Keratinocyte (primary cell): ENCODE results near the gene SPATA31C1. TPM values are rescaled to one million over a fixed set of nuclear protein-coding genes. Genes with fewer than 3 reads are reported as not detected.

Source experiments
- DNase-seq: peaks from one replicate; pipeline ENCODE4 v3.0.0-alpha.2; 2011; ENCODE audit warnings: low read depth, missing footprints, low spot score
- FAIRE-seq: peaks from 2 replicates; lab custom pipeline; 2011; peaks lifted over from hg19 to GRCh38; lab: Jason Lieb, UNC
- H2AFZ ChIP-seq: 2 replicates; pipeline ENCODE4 v1.6.0; 2012; ENCODE audit warnings: low read length, control low read depth, inconsistent platforms; ENCODE audit not compliant: control insufficient read depth
- H3K27ac ChIP-seq: 2 replicates; pipeline ENCODE4 v1.5.1; 2011; ENCODE audit warnings: low read length; ENCODE audit not compliant: control insufficient read depth, insufficient read depth
- H3K27me3 ChIP-seq: 3 replicates; pipeline ENCODE4 v1.6.0; 2011; ENCODE audit warnings: low read length; ENCODE audit not compliant: control insufficient read depth, insufficient read depth; ENCODE audit errors: extremely low read depth
- H3K36me3 ChIP-seq, 2 experiments: 2 replicates in 1 of 2; 3 replicates in 1 of 2; pipeline ENCODE4 v1.5.1; 2011; ENCODE audit warnings: low read length in 2 of 2, mild to moderate bottlenecking in 1 of 2; ENCODE audit not compliant: control insufficient read depth in 2 of 2, insufficient read depth in 2 of 2; ENCODE audit errors: extremely low read depth in 1 of 2
- H3K4me1 ChIP-seq: 3 replicates; pipeline ENCODE4 v1.5.1; 2011; ENCODE audit warnings: low read length; ENCODE audit not compliant: control insufficient read depth, insufficient read depth; ENCODE audit errors: extremely low read depth
- H3K4me2 ChIP-seq: 3 replicates; pipeline ENCODE4 v1.6.0; 2011; ENCODE audit warnings: low read depth, low read length; ENCODE audit not compliant: control insufficient read depth, insufficient read depth; ENCODE audit errors: extremely low read depth
- H3K4me3 ChIP-seq, 3 experiments: fragments of 200-600 bp in 1 of 3; sonication (generic) in 1 of 3; 2 replicates in 2 of 3; 3 replicates in 1 of 3; pipeline ENCODE4 v1.5.1; 2011 to 2016; ENCODE audit warnings: low read length in 3 of 3, mild to moderate bottlenecking in 3 of 3, control low read depth in 2 of 3, inconsistent platforms in 1 of 3, low read depth in 1 of 3, mixed read lengths in 1 of 3, mixed run types in 1 of 3, moderate library complexity in 1 of 3; ENCODE audit not compliant: control insufficient read depth in 2 of 3, insufficient read depth in 2 of 3; ENCODE audit errors: extremely low read depth in 1 of 3
- H3K79me2 ChIP-seq: 2 replicates; pipeline ENCODE4 v1.6.0; 2012; ENCODE audit warnings: low read length; ENCODE audit not compliant: control insufficient read depth, insufficient read depth
- H3K9ac ChIP-seq: 3 replicates; pipeline ENCODE4 v1.6.0; 2011; ENCODE audit warnings: low read length; ENCODE audit not compliant: control insufficient read depth, insufficient read depth; ENCODE audit errors: extremely low read depth
- H3K9me1 ChIP-seq: 3 replicates; pipeline ENCODE4 v1.6.0; 2011; ENCODE audit warnings: low read length; ENCODE audit not compliant: control insufficient read depth, insufficient read depth; ENCODE audit errors: extremely low read depth
- H3K9me3 ChIP-seq: 2 replicates; pipeline ENCODE4 v1.5.1; 2012; ENCODE audit warnings: low read depth, low read length; ENCODE audit not compliant: control insufficient read depth
- H4K20me1 ChIP-seq: 3 replicates; pipeline ENCODE4 v1.6.0; 2011; ENCODE audit warnings: low read length; ENCODE audit not compliant: control insufficient read depth, insufficient read depth; ENCODE audit errors: extremely low read depth
- CTCF ChIP-seq, 3 experiments: IDR thresholded peaks in 1 of 3; conservative IDR thresholded peaks in 1 of 3; optimal IDR thresholded peaks in 1 of 3; 2 replicates in 2 of 3; 3 replicates in 1 of 3; pipeline versions ENCODE3 to v1.5.1; 2011; ENCODE audit warnings: low read length in 3 of 3, mild to moderate bottlenecking in 3 of 3, moderate library complexity in 2 of 3, control low read depth in 1 of 3, inconsistent platforms in 1 of 3; ENCODE audit not compliant: insufficient read depth in 2 of 3; ENCODE audit errors: extremely low read depth in 1 of 3
- EZH2 ChIP-seq: IDR thresholded peaks from one replicate; pipeline ENCODE4 v1.6.1; 2012; ENCODE audit warnings: inconsistent platforms, mild to moderate bottlenecking, low read length, moderate library complexity
- dilution Hi-C: fragments of 300-500 bp; cut with MboI; formaldehyde crosslinking; loops from one replicate; pipeline ENCODE4 v1.7.0; 2020; ENCODE audit warnings: low sequenced_read_pairs; ENCODE audit not compliant: extremely low pct_ligation_motif_present
- polyA plus RNA-seq, 5 experiments: library from polyadenylated mRNA; depleted of rRNA in 3 of 5; stranded (reverse) in 3 of 5; stranded (forward) in 1 of 5; unstranded in 1 of 5; fragments of >200 nt; gene quantifications; 1 replicate in 1 of 5; 2 replicates in 3 of 5; 3 replicates in 1 of 5; pipeline versions ENCODE4 v1.2.1 to v1.2.3, GENCODE V29; 2011 to 2012; ENCODE audit warnings: missing spikeins in 2 of 5, low read depth in 1 of 5, low replicate concordance in 1 of 5

The SPATA31C1 gene
- polyA plus RNA-seq, 1 donor (not counting 4 experiments of a cell fraction or from before 2014, with no cell fraction given) = not detected

- Histone ChIP-seq H4K20me1 (no peaks in the 10 kb centered on the region), H2AFZ (no peak overlapping the region), H3K4me3 (no peak overlapping the region), H3K4me1 (no peaks in the 10 kb centered on the region), H3K9me3 (no peaks in the 10 kb centered on the region), H3K79me2 (no peaks in the 10 kb centered on the region), H3K27ac (no peak overlapping the region), H3K36me3 (no peaks in the 10 kb centered on the region), H3K4me2 (no peak overlapping the region), H3K27me3 (no peaks in the 10 kb centered on the region), H3K9me1 (no peaks in the 10 kb centered on the region), H3K9ac (no peak overlapping the region)
- TF ChIP-seq CTCF (optimal IDR thresholded peaks at IDR 0.05 in 1 of 3, IDR thresholded peaks at IDR 0.05 in 1 of 3, conservative IDR thresholded peaks at IDR 0.05 in 1 of 3; ENCODE audit: extremely low read depth in 1 of 3, insufficient read depth in 2 of 3, low read length in 3 of 3) (no peak), EZH2 (no peak)
- dilution Hi-C loops = no loop called here
- FAIRE-seq (no peak), DNase-seq (no peak)
Observed at GRCh38 chr9:87887661-87888480, 29.9 kb upstream of the SPATA31C1 start.

- Histone ChIP-seq H3K9me3 (no peaks in the 10 kb centered on the region), H3K9me1 (no peaks in the 10 kb centered on the region), H3K4me1 (no peaks in the 10 kb centered on the region), H3K4me3 (no peak overlapping the region), H3K9ac (no peak overlapping the region), H4K20me1 (no peaks in the 10 kb centered on the region), H3K36me3 (no peaks in the 10 kb centered on the region), H3K79me2 (no peaks in the 10 kb centered on the region), H3K4me2 (no peak overlapping the region), H3K27me3 (no peaks in the 10 kb centered on the region), H2AFZ (no peak overlapping the region), H3K27ac (no peak overlapping the region)
- dilution Hi-C loops = no loop called here
- FAIRE-seq (no peak), DNase-seq (no peak)
- TF ChIP-seq EZH2 (no peak), CTCF (optimal IDR thresholded peaks at IDR 0.05 in 1 of 3, IDR thresholded peaks at IDR 0.05 in 1 of 3, conservative IDR thresholded peaks at IDR 0.05 in 1 of 3; ENCODE audit: extremely low read depth in 1 of 3, insufficient read depth in 2 of 3, low read length in 3 of 3) (no peak)
Observed at GRCh38 chr9:87888501-87888900, 29.3 kb upstream of the SPATA31C1 start.
